HS-27A (cell line): ENCODE data around the gene AGPAT4.
"Not testable (repeated sequence)": the region's sequence is repeated elsewhere in the genome, so short reads cannot be mapped to it uniquely, and the experiment has no call there.

Experiments used
- DNase-seq: peaks from one replicate; pipeline ENCODE4 v3.0.0-alpha.2; 2012; ENCODE audit warnings: low read depth, missing footprints

The AGPAT4 gene

DNA sequence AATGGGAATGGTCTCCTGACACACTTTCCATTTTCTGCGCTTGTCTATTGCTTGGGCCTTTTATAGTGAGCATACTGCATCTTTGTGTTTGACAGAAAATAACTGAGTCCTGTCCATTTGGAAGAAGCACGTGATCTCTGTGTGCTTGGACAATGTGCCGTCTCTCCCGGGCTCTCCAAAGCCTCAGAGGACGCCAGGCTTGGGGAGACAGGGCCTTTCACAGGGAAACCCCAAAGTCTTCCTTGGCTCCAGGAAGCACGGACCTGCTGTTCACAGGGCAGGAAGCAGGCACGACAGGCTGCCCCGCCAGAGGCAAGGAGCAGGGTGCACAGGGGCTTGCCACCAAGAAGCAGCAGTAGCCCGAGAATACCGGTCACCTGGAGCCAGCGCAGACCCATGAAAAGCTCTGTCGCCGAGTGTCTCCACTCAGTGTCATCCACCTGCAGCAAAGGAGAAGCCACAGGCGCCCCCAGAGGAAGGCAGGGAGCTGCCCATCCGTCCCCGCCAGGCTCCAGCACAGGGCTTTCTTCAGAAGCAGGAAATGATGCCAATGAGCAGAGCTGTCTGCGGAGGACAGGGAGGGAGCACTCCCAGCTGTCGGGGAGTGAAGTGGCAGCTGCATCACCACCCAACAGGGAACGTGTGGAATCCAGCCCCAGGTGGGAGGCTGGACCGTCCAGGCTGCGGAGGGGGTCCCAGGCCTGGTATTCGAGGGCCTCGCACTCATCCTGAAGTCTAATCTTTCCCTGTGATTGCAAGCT is 135.1 kb downstream of the AGPAT4 start:
- no peak for DNase-seq

DNA sequence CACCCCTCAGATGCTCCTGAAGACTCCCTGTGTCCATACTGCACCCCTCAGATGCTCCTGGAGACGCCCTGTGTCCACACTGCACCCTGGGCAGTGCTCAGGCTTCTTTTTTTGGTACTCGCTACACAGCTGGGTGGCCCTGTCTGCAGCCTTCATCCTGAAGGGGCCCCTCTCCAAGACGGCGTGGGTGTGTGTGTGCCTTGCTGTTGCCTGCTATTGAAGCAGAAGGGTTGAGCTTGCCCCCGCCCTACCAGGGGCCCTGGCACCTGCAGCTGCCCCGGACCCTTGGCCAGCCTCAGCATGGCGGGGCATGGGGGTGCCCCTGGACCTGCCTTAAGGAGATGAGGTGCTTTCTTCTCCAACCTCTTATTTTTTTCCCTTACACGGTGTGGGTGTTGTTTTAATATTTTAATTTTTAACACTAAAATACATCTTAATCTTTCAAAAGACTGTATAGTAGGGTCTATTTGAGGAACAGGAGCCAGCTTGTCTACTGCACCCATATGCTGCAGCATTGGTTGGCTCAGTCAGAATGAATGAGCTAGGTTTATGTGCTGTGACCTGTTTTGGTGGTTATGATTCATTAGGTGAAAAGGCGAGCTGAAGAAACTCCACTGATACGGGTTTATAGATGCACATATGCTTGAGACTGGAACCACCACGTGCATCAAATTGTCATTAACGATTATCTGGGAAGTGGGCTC is 135.9 kb downstream of the AGPAT4 start:
- DNase-seq: no peak

DNA sequence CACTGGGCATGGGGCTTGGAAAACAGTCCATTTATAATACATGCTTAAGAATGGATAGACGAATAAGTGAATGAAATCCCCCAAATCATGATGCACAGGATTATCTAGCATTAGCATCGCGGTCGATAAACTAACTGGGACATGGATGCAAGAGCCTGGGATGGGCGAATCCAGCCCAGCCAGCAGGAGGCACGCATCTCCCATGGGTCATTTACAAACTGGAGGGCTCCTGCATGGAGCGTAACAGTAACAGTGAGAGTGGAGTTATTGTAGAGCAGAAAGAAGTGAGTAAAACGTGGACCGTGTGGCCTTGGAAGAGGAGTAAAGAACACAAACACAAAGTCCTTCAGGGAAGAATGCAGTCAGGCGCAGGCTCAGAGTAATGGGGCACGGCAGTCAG is 136.5 kb downstream of the AGPAT4 start:
- no peak for DNase-seq

DNA sequence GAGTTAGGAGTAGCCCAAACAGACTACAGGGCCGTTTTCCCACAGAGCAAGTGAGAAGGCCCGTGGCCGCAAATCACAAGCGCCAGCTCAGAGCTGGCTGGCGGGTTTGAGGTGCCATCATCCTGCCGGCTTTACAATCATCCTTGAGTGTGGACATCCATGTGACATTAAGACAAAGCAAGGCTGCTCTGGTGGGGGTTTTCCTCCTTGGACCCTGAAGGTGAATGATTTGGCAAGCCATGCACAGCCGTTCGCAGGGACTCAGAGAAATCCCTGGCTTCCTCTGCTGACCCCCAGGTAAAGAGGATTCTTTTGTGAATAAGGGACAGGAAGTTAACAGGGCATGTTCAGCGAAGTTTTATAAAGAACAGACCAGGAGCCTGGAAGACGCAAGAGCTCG is 137.2 kb downstream of the AGPAT4 start:
- no peak for DNase-seq

DNA sequence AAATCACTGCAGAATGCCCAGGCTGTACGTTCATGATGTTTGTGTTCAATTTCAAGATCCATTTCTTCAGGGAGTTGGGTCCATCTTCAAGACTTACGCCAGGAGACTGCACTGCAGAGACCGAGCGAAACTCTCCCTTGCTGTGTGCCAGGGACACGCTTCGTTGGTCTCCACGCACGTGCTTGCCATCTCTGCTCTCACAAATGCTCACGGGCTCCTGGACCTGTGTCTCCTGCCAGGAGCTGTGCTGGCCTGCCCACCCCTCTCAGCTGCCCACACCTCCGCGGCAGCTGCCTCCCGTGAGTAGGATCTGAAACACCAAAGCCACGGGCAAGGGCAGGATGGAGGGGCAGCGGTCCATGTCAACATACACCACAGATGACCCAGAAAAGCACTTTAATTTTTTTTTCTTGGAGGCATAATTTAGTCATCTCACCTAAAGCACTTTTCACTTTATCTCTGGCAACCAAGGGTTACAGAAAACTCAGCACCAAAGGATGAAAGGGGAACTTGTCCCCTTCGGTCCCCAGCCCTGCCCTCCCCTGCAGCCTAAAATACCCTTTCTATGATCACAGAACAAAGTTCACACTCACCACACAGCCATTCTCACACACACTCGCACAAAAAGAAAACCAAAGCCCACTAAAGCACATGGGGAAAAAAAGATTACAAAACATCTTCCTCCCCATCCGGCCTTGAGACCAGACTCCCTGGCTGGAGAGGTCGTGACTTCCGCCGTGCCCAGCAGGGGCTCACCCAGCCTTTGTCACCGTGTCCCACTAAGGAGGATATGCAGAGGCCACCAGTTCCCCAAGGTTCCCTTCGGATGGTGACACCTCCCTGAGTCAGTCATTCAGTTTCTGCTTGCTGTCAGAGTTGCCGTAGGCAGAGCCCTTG is 137.9 kb downstream of the AGPAT4 start:
- DNase-seq: no peak

DNA sequence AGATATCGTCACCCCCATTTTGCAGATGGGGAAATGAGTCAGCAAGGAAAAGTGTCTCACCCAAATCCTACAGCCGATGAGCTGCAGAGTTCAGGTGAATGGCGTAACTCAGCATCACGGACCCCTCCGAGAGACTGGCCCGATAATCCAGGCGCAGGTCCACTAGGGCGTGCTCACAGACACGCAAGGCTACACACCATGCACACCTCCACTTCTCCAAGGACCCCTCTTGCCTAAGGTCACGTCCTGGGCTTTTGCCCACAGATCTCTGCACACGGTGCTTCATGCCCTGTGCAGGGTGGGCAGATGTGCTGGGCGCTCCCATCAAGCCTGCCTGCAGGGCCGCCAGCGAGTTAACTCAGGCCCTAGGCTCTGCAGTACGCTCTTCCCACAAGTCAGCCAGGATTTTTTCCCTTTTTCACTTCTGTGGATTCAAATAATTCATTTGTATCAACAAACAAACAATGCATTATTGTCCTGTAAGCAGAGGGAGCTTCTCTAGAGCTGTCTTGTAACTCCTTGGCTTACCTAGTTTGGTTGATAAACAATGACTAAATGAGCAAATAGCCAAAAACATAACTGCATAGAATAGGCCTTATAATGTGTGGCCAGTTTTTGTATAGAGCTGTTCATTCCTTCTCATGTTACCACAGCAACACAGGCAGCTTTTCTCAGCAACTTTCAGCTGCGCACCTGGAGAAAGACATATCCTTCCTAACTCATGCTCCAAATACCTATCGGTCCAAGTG is 139.1 kb downstream of the AGPAT4 start:
- no peak for DNase-seq

DNA sequence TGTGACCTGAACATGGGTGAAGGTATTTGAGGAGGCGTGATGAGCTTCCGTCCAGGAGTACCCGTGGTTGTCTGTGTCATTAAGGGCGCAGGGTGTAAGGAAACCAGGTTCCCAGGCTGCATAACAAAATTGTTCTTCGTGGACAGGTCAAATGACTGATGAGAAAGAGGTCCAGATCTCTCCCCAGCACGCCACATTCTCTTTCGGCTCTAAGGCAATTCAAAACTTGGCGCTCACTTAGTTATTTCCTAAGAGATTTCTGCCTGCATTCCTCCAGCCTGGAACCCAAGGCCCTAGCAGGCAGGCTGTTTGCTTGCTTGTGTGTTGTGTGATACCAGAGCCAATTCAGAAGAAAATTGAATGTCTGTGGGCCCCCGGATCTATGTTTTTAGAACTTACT is 139.9 kb downstream of the AGPAT4 start:
- no peak for DNase-seq

DNA sequence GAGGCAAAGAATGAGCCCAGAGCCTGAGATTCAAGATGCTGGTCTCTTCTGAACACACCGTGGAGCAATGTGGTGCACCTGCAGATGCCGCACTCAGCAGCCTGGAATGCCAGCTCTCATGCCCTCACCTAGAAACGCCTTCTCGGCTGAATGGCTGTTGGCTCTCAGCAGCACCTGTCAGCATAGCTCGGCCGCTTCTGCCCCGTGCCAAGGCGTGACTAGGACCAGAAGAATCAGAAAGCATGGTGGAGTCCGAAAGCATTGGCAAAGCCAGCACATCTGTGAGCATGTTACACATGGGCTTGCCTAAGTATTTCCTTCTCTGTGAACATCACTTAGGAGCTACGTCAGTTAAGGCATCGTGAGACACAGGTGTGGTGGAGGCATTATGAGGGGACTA is 141.5 kb downstream of the AGPAT4 start:
- no peak for DNase-seq

DNA sequence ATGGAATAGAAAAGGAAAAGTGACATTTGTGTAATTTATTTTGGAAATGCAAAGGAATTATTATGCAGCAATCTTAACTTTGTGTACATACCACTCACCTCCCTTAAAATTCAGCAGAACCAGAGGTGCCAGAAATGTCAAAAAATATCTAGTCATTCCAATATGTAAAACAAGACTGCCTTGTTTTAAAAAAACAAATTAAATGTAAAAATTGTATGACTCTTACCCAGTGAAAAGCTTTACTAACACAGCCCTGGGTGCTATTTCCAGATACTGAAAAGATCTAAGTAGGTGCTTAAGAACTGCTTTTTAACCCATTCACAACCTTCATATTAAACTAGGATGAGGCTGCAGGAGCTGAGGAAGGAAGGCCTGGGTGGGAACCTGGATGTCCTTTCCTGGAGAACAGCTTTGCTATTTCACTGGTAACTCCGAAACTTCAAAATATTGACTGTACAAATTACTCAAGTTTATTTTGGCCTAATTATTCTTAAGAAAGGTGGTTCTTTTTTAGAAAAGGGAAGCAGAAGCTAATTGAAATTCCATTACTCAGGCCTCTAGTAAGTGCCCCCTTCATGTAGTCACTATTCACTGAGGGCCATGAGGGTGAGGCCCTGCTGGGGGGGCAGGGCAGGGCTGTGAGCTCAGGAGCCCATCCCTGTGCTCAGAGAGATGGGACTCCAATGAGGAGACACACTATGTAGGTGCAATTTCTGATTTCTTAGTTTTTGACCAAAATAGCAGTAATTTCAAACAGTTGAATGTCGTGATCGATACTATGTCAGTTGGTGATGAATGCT is 142.7 kb downstream of the AGPAT4 start:
- DNase-seq: no peak

DNA sequence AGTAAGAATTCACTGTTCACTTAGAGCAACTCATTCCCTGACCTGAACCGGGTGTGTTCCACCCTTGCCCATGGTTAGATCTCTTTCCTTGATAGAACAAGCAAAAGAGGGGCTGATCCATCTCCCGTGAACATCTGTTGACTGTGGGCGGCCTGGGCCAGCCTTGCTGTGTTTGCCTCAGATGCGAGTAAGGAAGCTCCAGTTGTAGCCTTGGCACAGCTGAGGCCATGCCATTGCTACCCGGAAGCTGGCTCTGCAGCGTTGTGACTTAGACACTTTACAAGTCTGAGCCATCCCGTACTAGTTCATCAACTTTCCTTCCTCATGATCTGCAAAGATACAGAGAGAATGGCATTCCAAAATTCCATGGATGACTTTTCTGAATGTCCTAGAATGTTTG is 143.3 kb downstream of the AGPAT4 start:
- DNase-seq: no peak

DNA sequence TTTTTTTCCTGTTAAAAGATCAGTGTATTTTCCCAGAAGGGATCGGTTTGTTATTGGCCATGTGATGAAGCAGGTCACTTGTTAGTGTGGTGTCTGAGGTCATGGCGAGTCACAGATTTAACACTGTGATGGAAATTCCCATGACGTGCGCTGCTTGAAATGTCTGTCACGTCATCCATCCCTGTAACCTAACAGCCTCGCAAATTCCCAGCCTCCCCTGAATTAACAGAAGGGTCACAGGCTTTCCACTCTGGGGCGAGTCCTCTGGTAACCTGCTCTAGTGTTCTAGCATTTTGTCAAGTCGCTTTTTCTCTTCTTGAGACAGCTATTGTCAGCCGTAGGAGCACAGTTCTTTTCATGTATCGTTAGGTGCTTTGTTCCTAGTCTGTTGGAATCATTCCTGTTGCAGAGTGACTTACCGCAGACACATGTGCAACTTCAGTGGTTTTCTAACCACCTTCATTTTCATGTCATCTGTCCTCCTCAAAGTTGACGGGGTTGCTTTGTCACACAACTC is 145.1 kb downstream of the AGPAT4 start:
- DNase-seq: no peak

DNA sequence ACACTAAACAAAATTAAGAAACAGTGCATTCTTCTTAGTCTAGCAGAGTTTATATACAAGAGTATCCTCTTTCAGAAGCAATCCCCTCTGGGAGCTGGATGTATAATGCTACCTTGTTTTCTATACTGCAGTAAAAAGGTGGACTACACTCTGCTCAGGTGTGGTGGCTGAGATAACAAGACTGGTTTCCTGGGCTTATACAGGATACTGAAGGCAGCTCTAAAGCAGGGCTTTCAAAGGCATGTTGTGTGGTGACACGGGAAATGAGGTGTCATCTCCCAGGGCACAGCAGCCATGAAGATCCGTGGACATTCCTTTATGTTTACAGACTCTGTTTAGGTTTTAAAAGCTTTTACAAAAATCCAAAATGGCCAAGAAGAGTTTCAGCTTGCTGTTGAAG is 145.6 kb downstream of the AGPAT4 start:
- DNase-seq: no peak

DNA sequence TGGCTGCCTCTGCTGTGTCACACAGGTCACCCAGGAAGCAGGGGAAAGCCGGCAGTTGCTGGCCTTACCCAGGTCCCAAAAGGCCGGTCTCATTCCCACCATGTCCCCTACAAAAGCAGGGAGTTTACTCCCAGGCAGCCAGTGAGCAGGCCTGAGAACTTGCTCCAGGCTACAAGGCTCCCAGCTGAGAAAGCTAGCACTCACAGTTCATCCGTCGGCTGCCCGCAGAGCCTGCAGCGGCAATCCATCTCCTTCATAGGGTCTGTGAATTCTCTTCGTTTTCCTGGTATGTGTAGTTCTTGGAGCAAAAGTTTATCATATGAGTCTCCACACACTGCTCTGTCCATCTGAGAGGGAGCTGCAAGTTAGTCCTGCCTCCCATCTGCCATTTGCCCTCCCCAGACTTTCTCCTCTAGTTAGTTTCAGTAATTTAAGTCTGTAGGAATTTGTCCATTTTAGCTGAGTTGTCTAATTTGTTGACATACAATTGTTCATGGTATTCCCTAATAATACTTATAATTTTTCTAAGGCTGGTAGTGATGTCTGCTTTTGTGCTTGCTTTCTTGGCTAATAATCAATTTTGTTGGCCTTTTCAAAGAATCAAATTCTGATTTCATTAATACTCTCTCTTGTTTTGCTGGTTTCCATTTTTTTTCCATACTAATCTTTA is 146.7 kb downstream of the AGPAT4 start:
- DNase-seq: no peak

DNA sequence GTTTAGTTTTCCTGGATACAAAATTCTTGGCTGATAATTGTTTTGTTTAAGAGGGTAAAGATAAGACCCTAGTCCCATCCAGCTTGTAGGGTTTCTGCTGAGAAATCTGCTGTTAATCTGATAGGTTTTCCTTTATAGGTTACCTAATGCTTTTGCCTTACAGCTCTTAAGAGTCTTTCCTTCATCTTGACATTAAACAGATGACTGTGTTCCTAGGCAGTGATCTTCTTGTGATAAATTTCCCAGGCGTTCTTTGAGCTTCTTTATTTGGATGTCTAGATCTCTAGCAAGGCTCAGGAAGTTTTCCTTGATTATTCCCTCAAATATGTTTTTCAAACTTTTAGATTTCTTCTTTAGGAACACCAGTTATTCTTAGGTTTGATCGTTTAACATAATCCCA is 148.3 kb downstream of the AGPAT4 start:
- no peak for DNase-seq

DNA sequence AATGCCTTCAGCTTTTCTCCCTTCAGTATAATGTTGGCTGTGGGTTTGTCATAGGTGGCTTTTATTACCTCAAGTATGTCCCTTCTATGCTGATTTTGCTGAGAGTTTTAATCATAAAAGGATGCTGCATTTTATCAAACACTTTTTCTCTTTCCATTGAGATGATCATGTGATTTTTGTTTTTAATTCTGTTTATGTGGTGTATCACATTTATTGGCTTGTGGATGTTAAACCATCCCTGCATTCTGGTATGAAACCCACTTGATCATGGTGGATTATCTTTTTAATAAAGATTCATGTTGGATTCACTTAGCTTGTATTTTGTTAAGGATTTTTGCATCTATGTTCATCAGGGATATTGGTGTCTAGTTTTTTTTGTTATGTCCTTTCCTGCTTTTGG is 150.5 kb downstream of the AGPAT4 start:
- DNase-seq: not testable (repeated sequence)

DNA sequence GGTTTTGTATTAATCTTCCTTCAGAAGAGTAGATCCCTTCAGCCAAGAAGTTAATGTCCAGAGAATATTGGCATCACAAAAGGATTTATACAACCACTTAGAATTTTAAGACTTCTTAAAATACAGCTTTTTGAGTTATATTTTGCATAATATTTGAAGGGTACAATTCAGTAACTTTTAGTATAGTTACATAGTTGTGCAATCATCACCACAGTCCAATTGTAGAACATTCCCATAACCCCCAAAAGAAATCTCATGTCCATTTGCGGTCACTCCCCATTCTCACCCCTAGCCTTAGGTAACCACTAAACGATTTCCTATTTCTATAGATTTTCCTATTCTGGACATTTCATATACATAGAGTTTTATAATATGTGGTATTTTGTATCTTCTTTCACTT is 155.9 kb downstream of the AGPAT4 start:
- no peak for DNase-seq

DNA sequence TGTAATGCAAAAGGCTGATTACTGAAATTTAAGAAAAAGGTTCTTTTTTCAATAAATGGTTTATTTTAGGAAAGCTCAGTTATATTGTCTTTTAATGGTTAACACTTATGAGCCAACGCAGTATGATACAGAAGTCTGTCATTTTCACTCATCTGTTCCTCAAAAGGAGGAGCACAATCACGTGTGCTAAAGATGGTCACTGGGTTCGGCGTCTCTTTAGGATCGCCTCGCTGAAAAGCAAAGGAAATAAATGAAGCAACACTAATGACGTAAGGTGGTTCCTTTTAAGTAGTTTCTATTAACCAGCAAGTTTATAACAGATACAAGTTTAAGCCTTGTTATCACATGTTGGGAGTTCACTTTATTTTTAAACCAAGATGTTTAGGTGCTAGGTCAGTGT is 156.6 kb downstream of the AGPAT4 start:
- no peak for DNase-seq

DNA sequence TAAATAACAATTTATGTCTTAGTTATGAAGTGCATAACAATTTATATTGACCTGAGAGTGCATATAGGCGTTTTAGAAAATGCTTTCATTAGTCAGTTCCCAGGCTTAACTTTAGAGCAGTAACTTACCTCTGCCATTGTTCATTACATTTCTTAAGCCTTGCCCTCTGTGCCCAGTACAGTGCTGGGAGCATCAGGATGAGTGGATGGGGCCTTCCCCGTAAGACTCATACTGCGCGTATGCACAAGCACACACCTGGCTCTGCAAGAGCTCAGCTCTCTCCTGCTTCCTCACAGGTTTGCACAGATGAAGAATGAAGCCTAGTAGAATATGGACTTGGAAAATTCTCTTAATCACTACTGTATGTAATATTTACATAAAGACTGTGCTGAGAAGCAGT is 157.3 kb downstream of the AGPAT4 start:
- no peak for DNase-seq

DNA sequence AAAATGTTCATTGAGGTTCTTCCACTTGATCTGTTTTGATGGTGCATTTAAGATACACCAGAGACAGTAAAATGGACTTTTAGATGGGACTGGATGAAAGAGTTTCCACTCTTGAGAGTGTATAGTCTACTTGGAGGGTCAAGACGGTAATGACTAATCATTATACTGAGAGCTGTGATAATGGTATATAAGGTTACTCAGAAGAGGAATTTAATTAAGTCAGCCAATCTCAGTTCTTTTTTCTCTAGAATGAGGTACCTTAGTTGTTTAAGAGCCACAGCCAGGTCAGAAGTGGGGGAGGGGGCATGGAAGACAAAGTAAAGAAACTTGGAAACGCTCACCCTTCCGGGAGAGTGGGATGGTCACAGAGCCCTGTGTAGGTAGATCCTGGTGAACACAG is 158.4 kb downstream of the AGPAT4 start:
- DNase-seq: no peak

DNA sequence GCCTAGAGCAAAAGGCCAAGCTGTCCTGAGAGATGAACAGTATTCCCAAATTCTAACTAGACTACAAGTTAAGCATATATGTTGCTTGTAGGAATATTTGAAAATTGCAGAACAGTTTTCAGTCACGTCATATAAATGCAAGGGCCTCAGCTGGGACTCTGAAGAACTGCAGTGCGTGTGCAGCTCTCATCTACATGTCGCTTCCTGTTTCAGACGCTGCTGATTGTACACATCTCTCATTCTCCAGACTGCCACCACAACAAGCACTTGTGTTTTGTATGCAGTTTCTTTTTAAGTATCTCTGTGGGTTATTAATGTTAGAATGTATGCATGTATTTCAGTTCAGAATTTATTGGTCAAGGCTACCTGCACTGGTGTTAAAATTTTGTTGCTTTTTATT is 162.6 kb downstream of the AGPAT4 start:
- DNase-seq: no peak
